ENCODE measurements around the gene ING3. TPM values are rescaled to one million over a fixed set of nuclear protein-coding genes. Genes with fewer than 3 reads are reported as not detected.

ING3 gene
- polyA plus RNA-seq, 1 experiment = 4.4 TPM

DNA sequence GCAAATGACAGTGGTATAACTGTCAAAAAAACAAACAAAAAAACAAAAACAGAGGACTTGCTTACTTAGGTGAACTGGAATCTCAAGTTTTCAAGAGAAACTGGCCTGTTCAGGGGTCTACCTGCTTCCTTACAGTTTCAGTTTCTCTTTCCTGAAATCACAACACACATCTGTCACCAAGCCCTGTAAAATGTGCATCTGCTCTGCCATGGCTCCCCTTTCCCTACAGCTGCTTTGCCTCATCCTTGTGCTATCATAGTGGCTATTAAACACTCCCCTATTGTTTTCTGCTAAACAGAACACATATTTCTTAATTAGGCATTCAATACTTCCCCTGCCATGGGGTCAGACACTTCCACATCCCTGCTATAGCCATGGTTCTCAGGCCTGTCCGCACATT is 75.6 kb downstream of the ING3 start:
- H3K4me3 ChIP-seq (ENCODE audit: low read depth, low read length) = no peak overlapping the region
- POLR2A ChIA-PET = interaction anchor here (0.6 kb wide), 1 partner anchor 57 kb away, joined by 6 read pairs; no protein-coding TSS in a partner anchor
- no peak for DNase-seq (ENCODE audit: low read depth)
- TF ChIP-seq CTCF (IDR thresholded peaks at IDR 0.05; ENCODE audit: insufficient read depth, low read depth, low read length) = no peak
- CTCF ChIA-PET = no interaction called here
- H3K27me3 ChIP-seq (ENCODE audit: control insufficient read depth, insufficient read depth, low read length) = no peaks in the 10 kb centered on the region
- no peaks in the 10 kb centered on the region for H3K36me3 ChIP-seq (ENCODE audit: control insufficient read depth, insufficient read depth, low read length)

- ChIA-PET POLR2A (interaction anchor here (0.6 kb wide), 1 partner anchor 56 kb away, joined by 6 read pairs; no protein-coding TSS in a partner anchor), CTCF (interaction anchor here (1.3 to 2.7 kb wide), 3 partner anchors 13 to 55 kb away, joined by 5 to 19 read pairs (median 6); partner anchors contain the start of gene CPED1)
- Histone ChIP-seq H3K36me3 (ENCODE audit: control insufficient read depth, insufficient read depth, low read length) (no peaks in the 10 kb centered on the region), H3K4me3 (ENCODE audit: low read depth, low read length) (no peak overlapping the region), H3K27me3 (ENCODE audit: control insufficient read depth, insufficient read depth, low read length) (no peaks in the 10 kb centered on the region)
- no peak for TF ChIP-seq CTCF (IDR thresholded peaks at IDR 0.05; ENCODE audit: insufficient read depth, low read depth, low read length)
- no peak for DNase-seq (ENCODE audit: low read depth)
Measured at GRCh38 chr7:121026577-121027111, 76.1 kb downstream of the ING3 start.

Small RNAs within 50 kb of the gene (small RNA-seq; reads per million reads assigned to genes)
- not detected for gene RNA5SP240 (ENCODE audit: insufficient read length, low read depth, low replicate concordance)

Other genes with a start within 250 kb of the ING3 start
- gene TSPAN12, start 92.6 kb upstream of the ING3 start, polyA plus RNA-seq (2011; rRNA removed) = 0.25 TPM in 1 of 2 replicates, not detected in the other
- 18.3 and 22.0 TPM in 2 replicates for gene CPED1, start 37.9 kb downstream of the ING3 start, polyA plus RNA-seq (2011; rRNA removed)